Adrenal gland (tissue), 12 donors: Measurements from ENCODE around the gene OR2T8. TPM values are rescaled to one million over a fixed set of nuclear protein-coding genes. Genes with fewer than 3 reads are reported as not detected.

Source experiments
- DNase-seq, 7 donors: peaks; one replicate each; pipeline ENCODE4 v3.0.0-alpha.2; 2019 to 2020
- H3K27ac ChIP-seq, 5 donors: fragments of 200-600 bp; sonication (generic) in 4 of 5; 1 replicate in 3 of 5; 2 replicates in 2 of 5; pipeline versions ENCODE4 v1.5.1 to v1.8.0; 2016 to 2020; ENCODE audit warnings: mild to moderate bottlenecking in 1 of 5
- H3K27me3 ChIP-seq: fragments of 200-600 bp; 2 replicates; pipeline ENCODE4 v1.8.0; 2021
- H3K36me3 ChIP-seq, 2 donors: fragments of 200-600 bp; replicated peaks in 1 of 2; 1 replicate in 1 of 2; 2 replicates in 1 of 2; pipeline versions ENCODE4 v1.5.1 to v1.8.0; 2018 to 2022
- H3K4me1 ChIP-seq, 2 donors: fragments of 200-600 bp; replicated peaks in 1 of 2; 1 replicate in 1 of 2; 2 replicates in 1 of 2; pipeline versions ENCODE4 v1.5.1 to v1.8.0; 2018 to 2021
- H3K4me3 ChIP-seq, 4 donors: fragments of 200-600 bp; sonication (generic) in 3 of 4; one replicate each; pipeline ENCODE4 v1.5.1; 2016 to 2018
- H3K9me3 ChIP-seq, 3 donors: fragments of 200-600 bp; sonication (generic) in 1 of 3; replicated peaks in 1 of 3; 1 replicate in 2 of 3; 2 replicates in 1 of 3; pipeline versions ENCODE4 v1.5.1 to v1.8.0; 2016 to 2021
- CTCF ChIP-seq, 6 experiments: fragments of 450-650 bp in 4 of 6; fragments of 200-600 bp in 2 of 6; sonication (generic) in 1 of 6; IDR thresholded peaks; 1 replicate in 5 of 6; 2 replicates in 1 of 6; pipeline versions ENCODE4 v1.5.1 to v1.8.0; 2016 to 2021; ENCODE audit warnings: antibody characterized with exemption in 6 of 6, mild to moderate bottlenecking in 2 of 6, moderate library complexity in 1 of 6
- POLR2A ChIP-seq, 2 donors: fragments of 450-650 bp; IDR thresholded peaks; one replicate each; pipeline ENCODE4 v1.6.1; 2017; ENCODE audit warnings: antibody characterized with exemption in 2 of 2, mild to moderate bottlenecking in 2 of 2, moderate library complexity in 1 of 2
- WGBS, 4 donors: extraction: QIAGEN DNeasy Blood & Tissue Kit in 2 of 4; methylation state at CpG; one replicate each; pipeline versions ENCODE4 v1.1.5 to v1.1.7; 2013 to 2017; 5-methylcytosine and 5-hydroxymethylcytosine counted together
- intact Hi-C, 2 donors: fragments of 100-400 bp; cut with DNase I; formaldehyde crosslinking; loops; one replicate each; pipeline versions ENCODE4 v1.14.1 to v1.15.0; 2022 to 2023
- polyA plus RNA-seq, 3 donors: library from polyadenylated mRNA; stranded (reverse); fragments of 200-250 nt in 2 of 3; fragments of 350-450 nt in 1 of 3; fragmentation: Illumina TruSeq in 1 of 3; extraction: RNeasy Lipid Tissue Mini Kit (QIAGEN cat#74804) in 1 of 3; gene quantifications; one replicate each; pipeline ENCODE4 v1.2.3, GENCODE V29; 2013 to 2014
- total RNA-seq, 9 donors: library from RNA; depleted of rRNA in 4 of 9; stranded (reverse); fragments of >200 nt in 4 of 9; fragments of 120-200 nt in 1 of 9; fragmentation: NEBNext Ultra II Directional in 1 of 9; extraction: Animal tissue kit (Norgen Biotek cat#: 25700) in 1 of 9; gene quantifications; one replicate each; pipeline versions ENCODE4 v1.1.0 to v1.2.4, GENCODE V29; 2013 to 2023
- donor health status: healthy with polysubstance abuse.
- donor health status: Bipolar disorder and iron deficiency.
- donor health status: DM: yes; HTN: yes; CAD: no.
- donor health status: DM: no; HTN: no; CAD: no.
- donor health status: DM: no; HTN: no; CAD: no.
- donor health status: DM: yes; HTN: yes; CAD: no.

The OR2T8 gene
- total and polyA plus RNA-seq, 12 donors, result not detected

- H3K9me3 ChIP-seq, result no peaks in the 10 kb centered on the region
- no peaks in the 10 kb centered on the region for H3K36me3 ChIP-seq
- TF ChIP-seq POLR2A (IDR thresholded peaks at IDR 0.05) (no peak), CTCF (IDR thresholded peaks at IDR 0.05) (no peak)
- WGBS, 4 donors, result 27 to 39% (median 32%) methylated on average over 7 of the region's 7 CpGs
- intact Hi-C loops, result no loop called here
- no peaks in the 10 kb centered on the region for H3K4me1 ChIP-seq
- peak overlapping the region in 1 of 5 donors; percentile 26 for H3K27ac ChIP-seq
- H3K4me3 ChIP-seq, result peak overlapping the region in 1 of 4 donors; percentile 35
- no peak for DNase-seq
- H3K27me3 ChIP-seq, result no peaks in the 10 kb centered on the region
Measured at GRCh38 chr1:247906504-247907047, 13.5 kb upstream of the OR2T8 start.

GRCh38 chr1:247908766-247909165, 11.3 kb upstream of the OR2T8 start:
- Histone ChIP-seq H3K4me1 (no peaks in the 10 kb centered on the region), H3K9me3 (no peaks in the 10 kb centered on the region), H3K4me3 (no peak overlapping the region), H3K27me3 (no peaks in the 10 kb centered on the region), H3K36me3 (no peaks in the 10 kb centered on the region), H3K27ac (no peak overlapping the region)
- DNase-seq, result no peak
- TF ChIP-seq CTCF (IDR thresholded peaks at IDR 0.05), result no peak
- 66 to 86% (median 74%) methylated on average over 5 of the region's 5 CpGs for WGBS, 4 donors
- intact Hi-C loops, result no loop called here

GRCh38 chr1:247913786-247914185, 6.3 kb upstream of the OR2T8 start:
- Histone ChIP-seq H3K27ac (no peak overlapping the region), H3K4me1 (no peaks in the 10 kb centered on the region), H3K9me3 (no peaks in the 10 kb centered on the region), H3K4me3 (no peak overlapping the region), H3K27me3 (no peaks in the 10 kb centered on the region), H3K36me3 (no peaks in the 10 kb centered on the region)
- WGBS, 4 donors, result 74 to 86% (median 82%) methylated on average over 2 of the region's 2 CpGs
- TF ChIP-seq POLR2A (IDR thresholded peaks at IDR 0.05) (no peak), CTCF (IDR thresholded peaks at IDR 0.05) (no peak)
- DNase-seq, result no peak
- intact Hi-C loops, result no loop called here

- H3K27ac ChIP-seq, result no peak overlapping the region
- H3K36me3 ChIP-seq, result no peaks in the 10 kb centered on the region
- no peaks in the 10 kb centered on the region for H3K9me3 ChIP-seq
- no peak for DNase-seq
- no peak overlapping the region for H3K4me3 ChIP-seq
- no peaks in the 10 kb centered on the region for H3K27me3 ChIP-seq
- intact Hi-C loops, result no loop called here
- H3K4me1 ChIP-seq, result no peaks in the 10 kb centered on the region
- WGBS, 4 donors, result 29 to 40% (median 32%) methylated on average over 4 of the region's 4 CpGs
- TF ChIP-seq CTCF (IDR thresholded peaks at IDR 0.05), result no peak
- TF ChIP-seq POLR2A (IDR thresholded peaks at IDR 0.05), result no peak
Measured at GRCh38 chr1:247914941-247915662, 5.0 kb upstream of the OR2T8 start.
